Astrocyte of the spinal cord (primary cell): Measurements from ENCODE around the gene GRIN3B.

Experiments
- DNase-seq: peaks from one replicate; pipeline ENCODE4 v3.0.0; 2011; ENCODE audit warnings: low read depth, low spot score
- H3K4me3 ChIP-seq: 2 replicates; pipeline ENCODE4 v1.5.1; 2011; ENCODE audit warnings: low read depth, mild to moderate bottlenecking, low read length, moderate library complexity
- in situ Hi-C: cut with HindIII; loops from 2 replicates; pipeline ENCODE4 v1.10.0; 2017; ENCODE audit warnings: low sequenced_read_pairs
- TF ChIP-seq, protein P1 (sequence below): IDR thresholded peaks from 2 replicates; pipeline ENCODE4 v1.5.1; 2012; ENCODE audit warnings: low read depth, mild to moderate bottlenecking, low read length, inconsistent platforms

The GRIN3B gene

DNA sequence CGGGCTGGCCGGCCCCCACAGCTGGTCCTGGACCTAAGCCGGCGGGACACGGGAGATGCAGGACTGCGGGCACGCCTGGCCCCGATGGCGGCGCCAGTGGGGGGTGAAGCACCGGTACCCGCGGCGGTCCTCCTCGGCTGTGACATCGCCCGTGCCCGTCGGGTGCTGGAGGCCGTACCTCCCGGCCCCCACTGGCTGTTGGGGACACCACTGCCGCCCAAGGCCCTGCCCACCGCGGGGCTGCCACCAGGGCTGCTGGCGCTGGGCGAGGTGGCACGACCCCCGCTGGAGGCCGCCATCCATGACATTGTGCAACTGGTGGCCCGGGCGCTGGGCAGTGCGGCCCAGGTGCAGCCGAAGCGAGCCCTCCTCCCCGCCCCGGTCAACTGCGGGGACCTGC lies 3.1 kb downstream of the GRIN3B start:
- in situ Hi-C loops: no loop called here
- no peak overlapping the region for H3K4me3 ChIP-seq
- TF ChIP-seq, protein P1, sequence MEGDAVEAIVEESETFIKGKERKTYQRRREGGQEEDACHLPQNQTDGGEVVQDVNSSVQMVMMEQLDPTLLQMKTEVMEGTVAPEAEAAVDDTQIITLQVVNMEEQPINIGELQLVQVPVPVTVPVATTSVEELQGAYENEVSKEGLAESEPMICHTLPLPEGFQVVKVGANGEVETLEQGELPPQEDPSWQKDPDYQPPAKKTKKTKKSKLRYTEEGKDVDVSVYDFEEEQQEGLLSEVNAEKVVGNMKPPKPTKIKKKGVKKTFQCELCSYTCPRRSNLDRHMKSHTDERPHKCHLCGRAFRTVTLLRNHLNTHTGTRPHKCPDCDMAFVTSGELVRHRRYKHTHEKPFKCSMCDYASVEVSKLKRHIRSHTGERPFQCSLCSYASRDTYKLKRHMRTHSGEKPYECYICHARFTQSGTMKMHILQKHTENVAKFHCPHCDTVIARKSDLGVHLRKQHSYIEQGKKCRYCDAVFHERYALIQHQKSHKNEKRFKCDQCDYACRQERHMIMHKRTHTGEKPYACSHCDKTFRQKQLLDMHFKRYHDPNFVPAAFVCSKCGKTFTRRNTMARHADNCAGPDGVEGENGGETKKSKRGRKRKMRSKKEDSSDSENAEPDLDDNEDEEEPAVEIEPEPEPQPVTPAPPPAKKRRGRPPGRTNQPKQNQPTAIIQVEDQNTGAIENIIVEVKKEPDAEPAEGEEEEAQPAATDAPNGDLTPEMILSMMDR: no peak
- no peak for DNase-seq

DNA sequence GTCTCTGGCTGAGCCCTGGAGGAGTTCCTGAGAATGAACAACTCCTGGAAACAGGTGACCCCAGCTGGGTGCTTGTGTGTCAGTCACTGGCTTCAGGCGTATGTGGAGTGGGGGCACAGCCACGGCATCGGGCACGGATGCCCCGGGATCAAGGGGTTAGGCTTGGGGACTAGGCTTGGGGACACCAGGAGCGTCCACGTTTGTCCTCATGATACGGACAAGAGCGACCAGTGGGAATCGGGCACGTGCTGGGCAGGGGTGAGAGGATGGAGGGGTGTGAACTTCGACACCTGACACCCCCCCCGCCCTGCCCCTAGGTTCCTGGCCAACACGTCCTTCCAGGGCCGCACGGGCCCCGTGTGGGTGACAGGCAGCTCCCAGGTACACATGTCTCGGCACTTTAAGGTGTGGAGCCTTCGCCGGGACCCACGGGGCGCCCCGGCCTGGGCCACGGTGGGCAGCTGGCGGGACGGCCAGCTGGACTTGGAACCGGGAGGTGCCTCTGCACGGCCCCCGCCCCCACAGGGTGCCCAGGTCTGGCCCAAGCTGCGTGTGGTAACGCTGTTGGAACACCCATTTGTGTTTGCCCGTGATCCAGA lies 4.1 kb downstream of the GRIN3B start:
- DNase-seq: no peak
- TF ChIP-seq, protein P1: no peak
- H3K4me3 ChIP-seq: no peak overlapping the region
- in situ Hi-C loops: no loop called here

DNA sequence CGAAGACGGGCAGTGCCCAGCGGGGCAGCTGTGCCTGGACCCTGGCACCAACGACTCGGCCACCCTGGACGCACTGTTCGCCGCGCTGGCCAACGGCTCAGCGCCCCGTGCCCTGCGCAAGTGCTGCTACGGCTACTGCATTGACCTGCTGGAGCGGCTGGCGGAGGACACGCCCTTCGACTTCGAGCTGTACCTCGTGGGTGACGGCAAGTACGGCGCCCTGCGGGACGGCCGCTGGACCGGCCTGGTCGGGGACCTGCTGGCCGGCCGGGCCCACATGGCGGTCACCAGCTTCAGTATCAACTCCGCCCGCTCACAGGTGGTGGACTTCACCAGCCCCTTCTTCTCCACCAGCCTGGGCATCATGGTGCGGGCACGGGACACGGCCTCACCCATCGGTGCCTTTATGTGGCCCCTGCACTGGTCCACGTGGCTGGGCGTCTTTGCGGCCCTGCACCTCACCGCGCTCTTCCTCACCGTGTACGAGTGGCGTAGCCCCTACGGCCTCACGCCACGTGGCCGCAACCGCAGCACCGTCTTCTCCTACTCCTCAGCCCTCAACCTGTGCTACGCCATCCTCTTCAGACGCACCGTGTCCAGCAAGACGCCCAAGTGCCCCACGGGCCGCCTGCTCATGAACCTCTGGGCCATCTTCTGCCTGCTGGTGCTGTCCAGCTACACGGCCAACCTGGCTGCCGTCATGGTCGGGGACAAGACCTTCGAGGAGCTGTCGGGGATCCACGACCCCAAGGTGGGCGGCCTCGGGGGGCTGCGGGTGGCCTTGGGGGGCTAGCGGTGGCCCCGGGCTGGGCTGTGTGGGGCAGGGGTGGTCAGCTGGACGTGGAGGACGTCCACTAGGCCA lies 4.8 kb downstream of the GRIN3B start:
- no peak overlapping the region for H3K4me3 ChIP-seq
- in situ Hi-C loops: no loop called here
- TF ChIP-seq, protein P1: no peak
- no peak for DNase-seq

DNA sequence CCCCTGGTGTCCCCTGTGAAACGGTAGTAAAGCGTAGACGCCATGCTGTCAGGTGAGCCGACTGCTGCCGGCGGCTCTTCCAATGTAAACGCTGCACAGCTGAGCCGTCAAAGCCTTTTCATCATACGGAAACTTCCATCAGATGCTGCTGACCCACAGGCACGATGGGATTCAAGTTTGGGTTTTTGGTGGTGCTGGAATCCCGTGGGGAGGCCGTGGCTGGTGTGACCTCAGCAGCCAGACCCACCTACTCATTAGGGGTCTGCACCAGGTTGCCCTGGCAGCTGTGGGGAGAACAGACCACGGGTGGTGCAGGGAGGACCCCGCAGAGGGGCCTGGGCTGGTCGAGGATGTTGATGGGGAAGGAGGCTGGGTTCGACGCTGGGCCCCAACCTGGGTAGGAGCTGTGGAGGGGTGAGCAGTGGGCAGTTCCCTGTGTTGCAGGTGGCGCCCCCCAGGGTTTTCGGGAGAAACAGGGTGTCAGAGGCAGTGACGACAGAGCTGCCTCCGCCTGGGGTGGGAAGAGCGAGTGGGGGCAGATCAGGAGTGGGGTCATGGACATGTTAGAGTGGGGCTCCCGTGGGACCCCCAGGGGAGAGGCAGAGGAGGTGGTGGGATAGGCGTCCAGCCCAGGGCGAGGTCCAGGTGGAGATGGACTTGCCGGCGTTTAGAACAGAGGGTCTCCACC lies 6.6 kb downstream of the GRIN3B start:
- TF ChIP-seq, protein P1: no peak
- no peak for DNase-seq
- H3K4me3 ChIP-seq: no peak overlapping the region
- in situ Hi-C loops: no loop called here

DNA sequence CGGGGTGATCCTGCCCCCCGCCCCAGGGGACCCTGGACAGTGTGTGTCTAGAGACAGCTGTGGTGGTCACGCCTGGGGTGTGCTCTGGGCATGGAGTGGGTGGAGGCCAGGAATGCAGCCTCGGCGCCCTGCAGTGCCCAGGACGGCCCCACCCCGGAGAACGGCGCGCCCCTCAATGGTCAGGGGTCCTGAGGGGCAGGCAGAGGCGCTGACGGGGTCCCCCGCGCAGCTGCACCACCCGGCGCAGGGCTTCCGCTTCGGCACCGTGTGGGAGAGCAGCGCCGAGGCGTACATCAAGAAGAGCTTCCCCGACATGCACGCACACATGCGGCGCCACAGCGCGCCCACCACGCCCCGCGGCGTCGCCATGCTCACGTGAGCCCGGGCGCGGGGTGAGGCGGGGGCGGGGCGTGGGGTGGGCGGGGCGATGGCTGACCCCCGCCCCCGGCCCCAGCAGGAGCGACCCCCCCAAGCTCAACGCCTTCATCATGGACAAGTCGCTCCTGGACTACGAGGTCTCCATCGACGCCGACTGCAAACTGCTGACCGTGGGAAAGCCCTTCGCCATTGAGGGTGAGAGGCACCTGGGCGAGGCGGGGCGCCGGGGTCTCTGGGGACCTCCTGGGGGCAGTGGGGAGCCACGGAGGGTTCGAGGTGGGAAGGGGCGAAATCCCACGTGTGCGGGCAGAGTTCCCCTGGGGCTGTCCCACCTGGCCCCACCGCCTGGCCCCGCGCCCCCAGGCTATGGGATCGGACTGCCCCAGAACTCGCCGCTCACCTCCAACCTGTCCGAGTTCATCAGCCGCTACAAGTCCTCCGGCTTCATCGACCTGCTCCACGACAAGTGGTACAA lies 7.4 kb downstream of the GRIN3B start:
- H3K4me3 ChIP-seq: no peak overlapping the region
- TF ChIP-seq, protein P1: no peak
- in situ Hi-C loops: no loop called here
- DNase-seq: no peak

DNA sequence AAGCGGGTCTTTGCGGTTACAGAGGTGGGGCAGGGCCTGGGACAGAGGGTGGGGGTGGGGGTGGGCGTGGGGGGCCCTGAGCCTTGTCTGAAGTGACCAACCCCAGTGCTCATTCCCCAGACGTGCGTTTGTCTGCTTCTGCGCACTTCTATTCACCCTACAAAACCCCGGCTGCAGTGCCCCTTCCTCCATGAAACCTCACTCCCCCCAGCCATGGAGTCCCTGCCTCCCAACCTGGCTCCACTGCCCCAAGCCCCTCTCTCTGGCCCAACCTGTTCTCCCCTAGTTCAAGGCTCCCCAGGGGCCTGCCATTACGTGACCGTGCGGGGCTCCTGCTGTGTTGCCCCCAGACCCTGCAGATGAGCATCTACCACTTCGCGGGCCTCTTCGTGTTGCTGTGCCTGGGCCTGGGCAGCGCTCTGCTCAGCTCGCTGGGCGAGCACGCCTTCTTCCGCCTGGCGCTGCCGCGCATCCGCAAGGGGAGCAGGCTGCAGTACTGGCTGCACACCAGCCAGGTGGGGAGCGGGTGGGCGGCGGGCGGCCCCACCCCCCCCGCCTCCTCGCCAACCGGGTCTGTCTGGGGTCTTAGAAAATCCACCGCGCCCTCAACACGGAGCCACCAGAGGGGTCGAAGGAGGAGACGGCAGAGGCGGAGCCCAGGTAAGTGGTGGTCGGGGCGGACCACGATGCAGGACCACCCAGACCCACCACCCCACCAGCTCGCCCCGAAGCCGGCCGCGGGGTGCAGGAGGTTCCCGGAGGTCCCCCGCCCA lies 8.2 kb downstream of the GRIN3B start:
- no peak overlapping the region for H3K4me3 ChIP-seq
- in situ Hi-C loops: no loop called here
- TF ChIP-seq, protein P1: no peak
- no peak for DNase-seq
